Inferior parietal cortex (tissue), 1 donor: Measurements from ENCODE around the gene MLLT6.

Source experiments
- DNase-seq: peaks from one replicate; pipeline ENCODE4 v3.0.0-alpha.2; 2016; ENCODE audit errors: extremely low spot score

Gene MLLT6

GRCh38 chr17:38762231-38762630 is 57.2 kb downstream of the MLLT6 start:
- DNase-seq: no peak

- no peak for DNase-seq
Measured at GRCh38 chr17:38766341-38766740, 61.3 kb downstream of the MLLT6 start.

- no peak for DNase-seq
Measured at GRCh38 chr17:38768417-38768816, 63.3 kb downstream of the MLLT6 start.

GRCh38 chr17:38773258-38773657 is 68.2 kb downstream of the MLLT6 start:
- no peak for DNase-seq

GRCh38 chr17:38777641-38778250 is 72.7 kb downstream of the MLLT6 start:
- no peak for DNase-seq
